CD4-positive, alpha-beta T cell treated with Interleukin-2 at 100 ng/mL for 4 hours (primary cell): ENCODE measurements around the gene ADGRV1.
"Not testable (repeated sequence)": the region's sequence is repeated elsewhere in the genome, so short reads cannot be mapped to it uniquely, and the experiment has no call there.

ENCODE experiments used
- DNase-seq: peaks from one replicate; pipeline ENCODE4 v3.0.0-alpha.2; 2020; ENCODE audit warnings: low spot score

Gene ADGRV1

GRCh38 chr5:90601468-90601867 lies 42.9 kb downstream of the ADGRV1 start:
- no peak for DNase-seq

GRCh38 chr5:90602681-90603080 lies 44.1 kb downstream of the ADGRV1 start:
- no peak for DNase-seq

DNA sequence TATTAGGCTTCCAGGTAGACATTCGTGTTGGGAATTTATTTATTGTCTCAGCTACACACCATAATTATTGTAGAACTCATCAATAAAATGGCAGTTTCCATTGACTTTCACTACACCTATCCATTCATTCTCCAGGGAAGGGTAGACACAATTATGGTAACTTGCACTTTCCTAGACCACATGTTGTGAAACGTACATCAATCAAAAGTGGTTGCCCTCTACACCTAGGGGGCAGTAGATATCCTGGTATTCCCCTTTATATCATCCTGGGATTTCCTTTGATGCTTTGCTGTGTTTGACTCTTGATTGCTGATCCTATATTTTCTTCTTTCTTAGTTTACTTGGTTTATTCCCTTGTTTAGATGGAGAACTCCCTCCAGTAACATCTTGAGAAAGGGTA lies 47.9 kb downstream of the ADGRV1 start:
- no peak for DNase-seq

DNA sequence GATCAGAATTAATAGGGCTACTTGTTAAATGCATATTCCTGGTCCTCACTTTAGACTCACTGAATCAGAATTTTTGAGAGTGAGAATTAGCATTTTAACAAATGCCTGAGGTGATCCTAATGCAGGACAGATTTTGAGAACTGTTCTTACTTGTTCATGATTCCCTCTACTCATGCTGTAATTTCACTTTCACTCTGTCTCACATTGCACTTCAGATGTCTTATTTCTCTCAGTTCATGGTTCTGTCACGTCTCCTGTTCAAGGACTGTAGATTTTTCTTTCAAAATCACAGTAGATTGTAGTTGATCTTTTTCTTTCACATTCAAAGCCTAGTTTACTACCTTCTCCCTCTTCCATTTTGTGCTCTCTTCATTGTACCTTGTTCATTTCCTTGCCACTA lies 54.3 kb downstream of the ADGRV1 start:
- no peak for DNase-seq

DNA sequence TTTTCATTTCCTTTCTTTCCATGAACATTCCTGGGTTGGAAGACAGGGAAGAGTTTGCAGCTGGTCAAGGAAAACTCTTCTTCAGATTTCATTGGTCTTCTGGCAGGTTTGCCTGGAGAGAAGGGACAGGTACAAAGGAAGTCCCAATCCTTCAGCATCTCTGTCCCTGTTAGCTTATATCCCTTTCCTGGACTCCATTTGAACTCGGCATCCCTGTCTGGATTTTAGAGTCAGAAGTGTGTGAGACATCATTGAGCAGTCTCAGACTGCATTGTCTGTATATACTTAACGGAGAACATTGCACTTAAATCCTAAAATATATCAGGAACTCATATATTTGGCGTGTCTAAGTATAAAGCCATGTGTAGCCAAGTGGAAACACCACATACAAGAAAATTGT lies 54.9 kb downstream of the ADGRV1 start:
- no peak for DNase-seq

GRCh38 chr5:90613918-90614504 lies 55.4 kb downstream of the ADGRV1 start:
- DNase-seq: no peak

DNA sequence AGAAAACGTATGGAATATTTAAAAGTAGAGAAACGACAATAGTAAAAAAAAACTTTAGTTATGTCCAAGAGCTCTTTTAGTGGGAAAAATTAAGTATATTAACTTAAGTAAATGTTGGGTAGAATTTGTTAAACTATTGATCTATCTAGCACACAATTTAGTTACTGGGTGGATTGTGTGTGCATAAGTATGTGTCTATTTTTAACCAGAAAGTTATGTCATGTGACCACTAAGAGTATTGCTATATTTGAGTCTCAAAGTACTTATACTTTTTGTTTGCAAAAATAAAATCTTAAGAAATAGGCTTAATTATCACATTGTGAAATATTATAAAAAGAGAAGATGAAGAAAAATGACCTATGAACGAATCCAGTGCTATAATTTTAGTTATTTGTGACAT lies 56.8 kb downstream of the ADGRV1 start:
- no peak for DNase-seq

DNA sequence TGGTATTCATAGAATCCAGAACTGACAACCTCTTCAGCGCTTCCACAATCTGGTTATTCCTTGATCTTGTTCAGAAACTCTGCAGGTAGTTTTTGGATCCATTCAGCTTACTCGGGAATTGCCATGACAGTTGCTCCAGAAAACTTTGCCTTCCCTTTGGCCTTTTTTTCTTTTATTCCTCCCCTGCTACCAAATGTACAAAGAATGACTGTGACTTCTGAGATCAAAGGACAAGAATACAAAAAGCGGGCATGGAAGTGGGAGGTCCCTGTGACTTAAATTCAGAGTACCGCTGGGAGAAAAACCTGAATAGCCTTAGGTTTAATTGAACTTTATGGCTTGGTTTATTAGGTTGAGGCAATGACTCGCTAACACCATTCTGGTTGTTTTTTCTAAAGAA lies 59.5 kb downstream of the ADGRV1 start:
- no peak for DNase-seq

GRCh38 chr5:90619762-90620161 lies 61.2 kb downstream of the ADGRV1 start:
- not testable (repeated sequence) for DNase-seq

DNA sequence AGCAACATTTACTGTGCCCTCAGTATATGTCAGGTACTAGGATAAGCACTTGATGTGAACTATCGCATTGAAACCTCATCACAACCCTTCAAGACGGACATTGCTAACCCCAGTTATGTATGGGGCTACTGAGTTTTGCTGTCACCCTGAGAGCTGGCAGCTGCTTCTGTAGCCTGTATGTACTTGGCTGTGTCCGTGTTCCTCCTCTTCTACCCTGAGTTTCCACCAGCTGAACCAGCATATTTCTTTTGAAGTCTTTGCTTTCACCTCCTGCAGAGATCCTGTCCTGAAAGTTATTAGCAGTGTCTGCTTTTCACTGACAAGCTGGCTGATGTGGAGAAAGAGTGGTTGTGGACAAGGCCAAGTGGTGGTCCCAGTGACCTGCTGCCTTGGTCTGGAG lies 63.3 kb downstream of the ADGRV1 start:
- DNase-seq: no peak

GRCh38 chr5:90626493-90626892 lies 67.9 kb downstream of the ADGRV1 start:
- no peak for DNase-seq

DNA sequence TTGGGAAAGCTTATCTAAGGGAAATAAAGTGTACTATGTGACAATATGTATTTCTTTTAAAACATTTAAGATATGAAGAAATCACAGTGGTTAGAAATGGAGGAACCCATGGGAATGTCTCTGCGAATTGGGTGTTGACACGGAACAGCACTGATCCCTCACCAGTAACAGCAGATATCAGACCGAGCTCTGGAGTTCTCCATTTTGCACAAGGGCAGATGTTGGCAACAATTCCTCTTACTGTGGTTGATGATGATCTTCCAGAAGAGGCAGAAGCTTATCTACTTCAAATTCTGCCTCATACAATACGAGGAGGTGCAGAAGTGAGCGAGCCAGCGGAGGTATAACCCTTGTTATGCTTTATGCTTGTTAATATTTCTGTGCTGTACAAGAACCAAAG lies 69.9 kb downstream of the ADGRV1 start:
- no peak for DNase-seq

- no peak for DNase-seq
Measured at GRCh38 chr5:90632791-90633190, 74.2 kb downstream of the ADGRV1 start.

- no peak for DNase-seq
Measured at GRCh38 chr5:90636948-90637347, 78.4 kb downstream of the ADGRV1 start.

DNA sequence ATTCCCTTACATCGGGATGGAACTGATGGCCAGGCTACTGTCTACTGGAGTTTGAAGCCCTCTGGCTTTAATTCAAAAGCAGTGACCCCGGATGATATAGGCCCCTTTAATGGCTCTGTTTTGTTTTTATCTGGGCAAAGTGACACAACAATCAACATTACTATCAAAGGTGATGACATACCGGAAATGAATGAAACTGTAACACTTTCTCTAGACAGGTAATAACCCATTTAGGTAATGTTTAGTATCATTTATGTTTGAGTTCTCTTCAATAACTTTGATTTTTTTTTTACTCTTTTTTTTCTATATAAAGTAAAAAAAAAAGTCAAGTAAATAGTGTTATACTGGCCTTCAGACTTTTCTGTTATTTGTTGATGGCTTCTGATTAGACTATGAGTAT lies 79.1 kb downstream of the ADGRV1 start:
- DNase-seq: no peak

GRCh38 chr5:90638878-90639277 lies 80.3 kb downstream of the ADGRV1 start:
- no peak for DNase-seq

DNA sequence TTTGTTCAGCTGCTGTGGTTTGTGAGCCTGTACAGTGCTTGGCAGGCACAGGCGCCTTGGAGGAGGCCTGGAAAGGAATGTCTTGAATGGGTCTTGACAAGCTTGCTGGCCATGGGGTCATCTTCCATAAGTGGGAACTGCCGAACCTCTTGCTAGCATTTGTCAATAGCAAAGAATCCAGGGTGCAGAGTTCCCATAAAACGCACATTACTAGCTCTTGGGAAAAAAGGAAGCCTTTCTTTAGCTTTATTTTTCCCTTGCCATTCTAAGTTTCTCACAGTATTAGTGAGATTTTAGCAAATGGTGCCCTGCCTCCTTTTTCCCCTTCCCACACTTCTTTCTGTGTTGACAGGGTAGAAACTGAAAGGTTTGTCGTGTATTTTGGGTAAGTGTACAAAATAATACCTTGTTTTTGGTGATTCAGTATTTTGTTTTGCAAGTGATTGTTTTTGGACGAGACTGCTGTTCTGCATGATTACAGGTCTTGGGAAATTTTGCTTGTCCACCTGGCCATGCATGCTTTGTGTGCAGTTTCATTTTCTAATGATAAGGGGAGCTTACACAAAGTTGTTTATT lies 82.0 kb downstream of the ADGRV1 start:
- no peak for DNase-seq

GRCh38 chr5:90641528-90641927 lies 82.9 kb downstream of the ADGRV1 start:
- no peak for DNase-seq

DNA sequence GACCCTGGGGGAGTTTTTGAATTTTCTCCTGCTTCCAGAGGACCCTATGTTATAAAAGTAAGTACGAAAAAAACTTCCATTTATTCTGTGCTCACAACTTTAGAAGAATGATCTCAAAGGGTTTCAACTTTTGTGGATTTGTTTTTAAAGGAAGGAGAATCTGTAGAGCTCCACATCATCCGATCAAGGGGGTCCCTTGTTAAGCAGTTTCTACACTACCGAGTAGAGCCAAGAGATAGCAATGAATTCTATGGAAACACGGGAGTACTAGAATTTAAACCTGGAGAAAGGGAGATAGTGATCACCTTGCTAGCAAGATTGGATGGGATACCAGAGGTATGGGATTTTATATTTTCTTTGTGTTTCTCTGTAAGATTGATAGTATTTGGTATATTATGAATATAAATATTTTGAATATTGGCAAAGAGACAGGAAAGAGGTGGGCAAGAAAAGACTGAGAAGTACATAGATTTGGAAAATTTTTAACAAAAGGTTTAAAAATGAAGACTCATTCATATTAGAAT lies 84.2 kb downstream of the ADGRV1 start:
- no peak for DNase-seq

GRCh38 chr5:90644132-90644531 lies 85.5 kb downstream of the ADGRV1 start:
- DNase-seq: no peak

DNA sequence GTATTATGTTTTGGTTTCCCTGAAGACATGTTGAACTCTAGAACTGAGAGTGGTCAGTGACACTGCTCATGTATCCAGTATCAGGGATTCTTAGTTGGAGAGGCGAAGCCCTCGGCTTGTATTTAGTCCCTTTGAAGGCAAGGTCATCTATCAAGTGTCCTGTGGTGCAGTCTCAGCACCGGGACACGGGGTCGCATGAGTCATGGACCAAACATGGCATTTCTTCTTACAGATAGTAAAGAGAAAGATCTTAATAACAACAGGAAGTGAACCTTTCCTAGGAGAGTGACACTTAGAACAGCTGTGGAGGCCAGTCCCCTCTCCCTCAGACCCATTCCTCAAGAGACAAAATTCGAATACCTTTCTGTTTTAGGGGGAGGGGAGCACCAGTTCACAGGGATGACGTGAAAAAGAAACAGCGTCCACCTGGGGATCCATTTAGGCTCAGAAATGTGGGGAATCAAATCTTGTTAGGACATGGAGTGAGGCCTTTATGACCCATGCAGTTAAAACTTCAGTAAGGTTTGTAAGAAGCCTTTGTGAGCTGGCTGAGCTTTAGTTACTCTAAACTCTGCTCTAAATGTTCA lies 86.5 kb downstream of the ADGRV1 start:
- DNase-seq: no peak

GRCh38 chr5:90650767-90651166 lies 92.2 kb downstream of the ADGRV1 start:
- no peak for DNase-seq

DNA sequence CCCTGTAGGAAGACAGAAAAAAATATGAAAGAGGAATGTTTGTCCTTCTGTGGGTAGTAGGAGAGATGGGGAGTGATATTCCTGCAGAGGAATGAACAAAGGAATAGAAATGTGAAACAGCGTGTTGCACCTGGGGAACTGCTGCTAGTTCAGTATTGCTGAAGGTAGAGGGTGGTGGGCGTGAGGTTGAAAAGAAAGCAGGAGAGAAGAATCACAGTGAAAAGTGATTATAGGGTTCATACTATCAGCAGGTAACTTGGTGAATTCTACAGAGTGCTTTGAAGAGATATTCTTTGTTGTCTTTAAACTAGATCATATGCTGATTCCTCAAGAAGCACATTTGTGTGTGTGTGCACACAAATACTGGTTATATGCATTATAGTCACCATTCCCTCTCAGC lies 95.6 kb downstream of the ADGRV1 start:
- no peak for DNase-seq

DNA sequence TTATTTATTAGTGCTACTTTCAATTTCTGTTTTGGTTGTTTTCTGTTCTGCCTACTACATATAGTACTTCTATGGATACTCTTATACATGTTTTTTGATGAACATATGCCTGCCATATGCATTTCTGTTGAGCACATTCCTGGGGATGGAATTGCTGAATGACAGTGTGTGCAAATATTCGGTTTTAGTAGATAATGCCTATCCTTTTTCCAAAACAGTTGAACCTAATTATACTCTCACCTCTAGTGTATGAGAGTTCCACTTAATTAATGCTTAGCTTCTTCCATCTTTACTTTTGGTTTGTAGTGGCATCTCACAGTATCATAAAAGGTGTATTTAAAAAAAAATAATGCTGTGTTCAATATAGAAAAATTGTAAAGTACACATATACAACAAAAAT lies 96.8 kb downstream of the ADGRV1 start:
- DNase-seq: no peak
